Measurements from ENCODE around the gene SMO. TPM values are rescaled to one million over a fixed set of nuclear protein-coding genes. Genes with fewer than 3 reads are reported as not detected.

The SMO gene
- total RNA-seq (13.0 and 13.2 TPM in 2 replicates), polyA plus RNA-seq (16.4 and 16.5 TPM in 2 replicates), polyA minus RNA-seq (20.3 and 27.1 TPM in 2 replicates), Bru-seq, nascent RNA (percentile 39 among the genes with signal in this experiment), BruChase-seq, experiment 1, labeled RNA remaining after a 6-hour chase (percentile 52 among the genes with signal in this experiment), BruChase-seq, experiment 2, labeled RNA remaining after a 2-hour chase (percentile 48 among the genes with signal in this experiment)
- polyA plus RNA-seq (2011; cell fraction: cytosol; rRNA removed): 10.2 and 12.0 TPM in 2 replicates
- 27.0 and 29.9 TPM in 2 replicates for polyA plus RNA-seq (2011; cell fraction: nucleus; rRNA removed)
- 7.3 and 12.4 TPM in 2 replicates for polyA plus RNA-seq (2012)
- polyA minus RNA-seq (2011; cell fraction: cytosol; rRNA and poly(A)+ RNA removed): not detected
- 8.1 and 9.0 TPM in 2 replicates for polyA minus RNA-seq (2011; cell fraction: nucleus; rRNA and poly(A)+ RNA removed)
- long read RNA-seq, partial matches to known transcripts: 3 of 9 reads
- long read RNA-seq, other reads (novel, unspliced or antisense): 5 of 9 reads

- Histone ChIP-seq H3K79me2 (ENCODE audit: control insufficient read depth, insufficient read depth, low read length) (no peaks in the 10 kb centered on the region), H3K27me3 (ENCODE audit: control insufficient read depth in 2 of 2, insufficient read depth in 2 of 2, low read length in 2 of 2) (peaks cover 5 to 11% of the 10 kb centered on the region in 2 experiments), H2AFZ (ENCODE audit: low read depth, low read length) (peak within 1 kb of the TSS; percentile 76), H4K20me1 (replicated peaks; ENCODE audit: control insufficient read depth, extremely low read depth, insufficient read depth, low read length) (no peaks in the 10 kb centered on the region), H3K9me3 (replicated peaks; ENCODE audit: control insufficient read depth, insufficient read depth, low read length) (no peaks in the 10 kb centered on the region), H3K36me3 (ENCODE audit: control insufficient read depth in 2 of 2, extremely low read depth in 1 of 2, insufficient read depth in 2 of 2, low read length in 2 of 2) (no peaks in the 10 kb centered on the region), H3K9ac (replicated peaks; ENCODE audit: extremely low read depth, insufficient read depth, low read length) (peak within 1 kb of the TSS; percentile 47), H3K27ac (ENCODE audit: insufficient read depth, low read depth, low read length) (no peak within 1 kb of the TSS), H3K4me2 (ENCODE audit: insufficient read depth, low read length) (peak within 1 kb of the TSS; percentile 75), H3K4me1 (ENCODE audit: control insufficient read depth, extremely low read depth, insufficient read depth, low read length) (peaks cover 4% of the 10 kb centered on the region), H3K9me1 (replicated peaks; ENCODE audit: control insufficient read depth, extremely low read depth, insufficient read depth, low read length) (no peaks in the 10 kb centered on the region), H3K4me3 (replicated peaks in 1 of 3; ENCODE audit: insufficient read depth in 1 of 3, low read depth in 1 of 3, low read length in 3 of 3) (peak within 1 kb of the TSS; percentile 34 to 79 (median 42))
- intact Hi-C loops (cut with micrococcal nuclease): no loop called here
- FAIRE-seq (peak; percentile 46), DNase-seq (ENCODE audit: low read depth, low spot score) (peak; percentile 61)
- POLR2A ChIA-PET: no interaction called here
- TF ChIP-seq, protein P1, sequence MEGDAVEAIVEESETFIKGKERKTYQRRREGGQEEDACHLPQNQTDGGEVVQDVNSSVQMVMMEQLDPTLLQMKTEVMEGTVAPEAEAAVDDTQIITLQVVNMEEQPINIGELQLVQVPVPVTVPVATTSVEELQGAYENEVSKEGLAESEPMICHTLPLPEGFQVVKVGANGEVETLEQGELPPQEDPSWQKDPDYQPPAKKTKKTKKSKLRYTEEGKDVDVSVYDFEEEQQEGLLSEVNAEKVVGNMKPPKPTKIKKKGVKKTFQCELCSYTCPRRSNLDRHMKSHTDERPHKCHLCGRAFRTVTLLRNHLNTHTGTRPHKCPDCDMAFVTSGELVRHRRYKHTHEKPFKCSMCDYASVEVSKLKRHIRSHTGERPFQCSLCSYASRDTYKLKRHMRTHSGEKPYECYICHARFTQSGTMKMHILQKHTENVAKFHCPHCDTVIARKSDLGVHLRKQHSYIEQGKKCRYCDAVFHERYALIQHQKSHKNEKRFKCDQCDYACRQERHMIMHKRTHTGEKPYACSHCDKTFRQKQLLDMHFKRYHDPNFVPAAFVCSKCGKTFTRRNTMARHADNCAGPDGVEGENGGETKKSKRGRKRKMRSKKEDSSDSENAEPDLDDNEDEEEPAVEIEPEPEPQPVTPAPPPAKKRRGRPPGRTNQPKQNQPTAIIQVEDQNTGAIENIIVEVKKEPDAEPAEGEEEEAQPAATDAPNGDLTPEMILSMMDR (IDR thresholded peaks at IDR 0.05; ENCODE audit: extremely low read depth in 1 of 2, insufficient read depth in 1 of 2, low read depth in 1 of 2, low read length in 2 of 2): no peak
- TF ChIP-seq MYC (IDR thresholded peaks at IDR 0.05; ENCODE audit: low read depth, low read length) (no peak), JUN (IDR thresholded peaks at IDR 0.05; ENCODE audit: borderline replicate concordance, insufficient read depth, insufficient read length, low read depth) (no peak), GATA2 (IDR thresholded peaks at IDR 0.05; ENCODE audit: insufficient read depth, insufficient read length, low read depth, low read length) (no peak), EZH2 (IDR thresholded peaks at IDR 0.05; ENCODE audit: borderline replicate concordance, low read depth, low read length, severe bottlenecking) (no peak), FOS (IDR thresholded peaks at IDR 0.05; ENCODE audit: borderline replicate concordance, insufficient read depth, low read length) (no peak), POLR2AphosphoS5 (IDR thresholded peaks at IDR 0.05; ENCODE audit: insufficient read depth, low read depth, low read length) (peak; percentile 37)
- TF ChIP-seq, protein P2, sequence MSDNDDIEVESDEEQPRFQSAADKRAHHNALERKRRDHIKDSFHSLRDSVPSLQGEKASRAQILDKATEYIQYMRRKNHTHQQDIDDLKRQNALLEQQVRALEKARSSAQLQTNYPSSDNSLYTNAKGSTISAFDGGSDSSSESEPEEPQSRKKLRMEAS (IDR thresholded peaks at IDR 0.05; ENCODE audit: insufficient read depth, insufficient read length): no peak
- dilution Hi-C loops (cut with MboI; ENCODE audit: extremely low pct_ligation_motif_present, low sequenced_read_pairs): no loop called here
- no TSS peak for BruUV-seq (replicated peaks)
- CTCF ChIA-PET: interaction anchor here (0.6 to 3.9 kb wide), 4 partner anchors 20 to 87 kb away, joined by 3 to 32 read pairs (median 6); no protein-coding TSS in a partner anchor
Observed at GRCh38 chr7:129188372-129188891, at the start of gene SMO. Gene SMO (plus strand): TSS chr7:129188633. CDS start chr7:129189152, 519 bp downstream.

All from endothelial cell of umbilical vein (primary cell).